Ascending aorta (tissue), 2 donors: Measurements from ENCODE around the gene MPV17. TPM values are rescaled to one million over a fixed set of nuclear protein-coding genes. Genes with fewer than 3 reads are reported as not detected.
"Not testable (repeated sequence)": the region's sequence is repeated elsewhere in the genome, so short reads cannot be mapped to it uniquely, and the experiment has no call there.

Experiments used
- DNase-seq, 2 donors: peaks; one replicate each; pipeline ENCODE4 v3.0.0-alpha.2; 2019; ENCODE audit warnings: low spot score in 2 of 2
- H3K27ac ChIP-seq, 2 donors: fragments of 200-600 bp; sonication (generic); one replicate each; pipeline ENCODE4 v1.5.1; 2016 to 2017; ENCODE audit warnings: mild to moderate bottlenecking in 1 of 2
- H3K27me3 ChIP-seq: fragments of 200-600 bp; sonication (generic); one replicate; pipeline ENCODE4 v1.5.1; 2017
- H3K36me3 ChIP-seq, 2 donors: fragments of 200-600 bp; sonication (generic); one replicate each; pipeline ENCODE4 v1.5.1; 2016
- H3K4me1 ChIP-seq, 2 donors: fragments of 200-600 bp; sonication (generic); one replicate each; pipeline ENCODE4 v1.5.1; 2016 to 2017; ENCODE audit warnings: mild to moderate bottlenecking in 1 of 2
- H3K4me3 ChIP-seq, 2 donors: fragments of 200-600 bp; sonication (generic); one replicate each; pipeline ENCODE4 v1.5.1; 2016 to 2017; ENCODE audit warnings: mild to moderate bottlenecking in 1 of 2
- H3K9me3 ChIP-seq, 2 donors: fragments of 200-600 bp; sonication (generic); one replicate each; pipeline ENCODE4 v1.5.1; 2016
- intact Hi-C: fragments of 100-400 bp; cut with DNase I; formaldehyde crosslinking; loops from one replicate; pipeline ENCODE4 v1.15.1; 2023
- total RNA-seq: library from RNA; depleted of rRNA; stranded (reverse); fragments of >200 nt; gene quantifications from one replicate; pipeline ENCODE4 v1.1.0, GENCODE V29; 2016
- TF ChIP-seq, protein P1 (sequence below), 3 experiments: fragments of 200-600 bp in 2 of 3; fragments of 450-650 bp in 1 of 3; sonication (generic) in 2 of 3; IDR thresholded peaks; one replicate each; pipeline ENCODE4 v1.5.1; 2016 to 2019; ENCODE audit warnings: antibody characterized with exemption in 3 of 3, mild to moderate bottlenecking in 1 of 3, moderate library complexity in 1 of 3

Gene MPV17
- total RNA-seq, 1 donor from 2014 or later, result 239 TPM

DNA sequence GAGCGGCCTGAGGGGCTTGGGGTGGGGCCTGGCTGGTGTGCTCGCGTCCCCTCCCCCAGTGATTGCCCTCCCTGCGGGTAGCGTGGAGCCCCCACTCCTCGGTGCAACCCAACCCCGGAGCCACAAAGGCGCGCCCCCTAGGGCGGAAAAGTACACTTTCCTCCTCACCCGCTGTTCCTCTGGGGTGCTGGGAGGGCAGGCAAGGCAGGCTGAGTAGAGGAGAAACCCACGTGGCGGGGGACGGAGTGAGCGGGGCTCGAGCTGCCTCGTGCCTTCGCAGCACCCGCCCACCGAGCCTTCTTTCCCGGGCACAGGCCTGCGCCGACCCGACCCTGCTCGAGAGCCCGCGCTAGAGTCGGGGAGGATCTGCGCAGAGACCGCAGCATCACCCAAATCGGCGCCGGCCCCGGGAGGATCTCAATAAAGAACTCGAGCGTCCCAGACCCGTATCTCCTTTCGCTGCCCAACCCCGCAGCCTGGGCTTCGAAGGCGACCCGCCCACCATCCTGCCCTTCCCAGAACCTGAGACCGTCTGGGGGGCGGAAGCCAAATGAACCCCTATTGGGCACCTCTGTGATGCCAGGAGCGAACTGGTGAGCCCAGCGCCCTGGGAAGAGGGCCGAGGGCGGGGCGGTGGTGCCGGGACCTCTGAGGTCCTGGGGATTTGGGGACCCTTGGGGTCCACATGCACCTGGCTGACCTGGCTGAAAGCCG lies 16.2 kb downstream of the MPV17 start:
- intact Hi-C loops, result no loop called here
- H3K4me1 ChIP-seq, result peaks cover 0 to 19% of the 10 kb centered on the region in 2 donors
- no peak overlapping the region for H3K4me3 ChIP-seq
- no peak overlapping the region for H3K27ac ChIP-seq
- no peak for DNase-seq
- H3K9me3 ChIP-seq, result no peaks in the 10 kb centered on the region
- TF ChIP-seq, protein P1, sequence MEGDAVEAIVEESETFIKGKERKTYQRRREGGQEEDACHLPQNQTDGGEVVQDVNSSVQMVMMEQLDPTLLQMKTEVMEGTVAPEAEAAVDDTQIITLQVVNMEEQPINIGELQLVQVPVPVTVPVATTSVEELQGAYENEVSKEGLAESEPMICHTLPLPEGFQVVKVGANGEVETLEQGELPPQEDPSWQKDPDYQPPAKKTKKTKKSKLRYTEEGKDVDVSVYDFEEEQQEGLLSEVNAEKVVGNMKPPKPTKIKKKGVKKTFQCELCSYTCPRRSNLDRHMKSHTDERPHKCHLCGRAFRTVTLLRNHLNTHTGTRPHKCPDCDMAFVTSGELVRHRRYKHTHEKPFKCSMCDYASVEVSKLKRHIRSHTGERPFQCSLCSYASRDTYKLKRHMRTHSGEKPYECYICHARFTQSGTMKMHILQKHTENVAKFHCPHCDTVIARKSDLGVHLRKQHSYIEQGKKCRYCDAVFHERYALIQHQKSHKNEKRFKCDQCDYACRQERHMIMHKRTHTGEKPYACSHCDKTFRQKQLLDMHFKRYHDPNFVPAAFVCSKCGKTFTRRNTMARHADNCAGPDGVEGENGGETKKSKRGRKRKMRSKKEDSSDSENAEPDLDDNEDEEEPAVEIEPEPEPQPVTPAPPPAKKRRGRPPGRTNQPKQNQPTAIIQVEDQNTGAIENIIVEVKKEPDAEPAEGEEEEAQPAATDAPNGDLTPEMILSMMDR (IDR thresholded peaks at IDR 0.05), result no peak
- peaks cover 0 to 17% of the 10 kb centered on the region in 2 donors for H3K36me3 ChIP-seq
- peaks cover 12% of the 10 kb centered on the region for H3K27me3 ChIP-seq

DNA sequence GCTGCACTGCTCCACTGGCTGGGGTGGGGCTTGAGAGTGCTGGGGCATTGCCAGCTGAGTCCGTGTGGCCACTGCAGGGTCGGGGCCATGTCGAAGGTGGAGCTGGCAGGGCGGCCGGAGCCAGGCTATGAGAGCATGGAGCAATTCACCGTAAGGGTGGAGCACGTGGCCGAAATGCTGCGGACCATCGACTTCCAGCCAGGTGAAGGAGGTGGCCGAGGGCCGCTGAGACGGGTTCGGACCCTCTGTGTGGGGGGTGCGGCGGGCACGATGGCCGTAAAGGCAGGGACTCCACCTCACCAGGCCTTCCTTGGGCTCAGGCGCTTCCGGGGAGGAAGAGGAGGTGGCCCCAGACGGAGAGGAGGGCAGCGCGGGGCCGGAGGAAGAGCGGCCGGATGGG lies 16.8 kb downstream of the MPV17 start:
- Histone ChIP-seq H3K4me1 (peaks cover 0 to 19% of the 10 kb centered on the region in 2 donors), H3K4me3 (no peak overlapping the region), H3K9me3 (no peaks in the 10 kb centered on the region), H3K27ac (no peak overlapping the region), H3K36me3 (peaks cover 0 to 11% of the 10 kb centered on the region in 2 donors), H3K27me3 (peaks cover 12% of the 10 kb centered on the region)
- DNase-seq, result no peak
- TF ChIP-seq, protein P1 (IDR thresholded peaks at IDR 0.05), result no peak
- intact Hi-C loops, result no loop called here

DNA sequence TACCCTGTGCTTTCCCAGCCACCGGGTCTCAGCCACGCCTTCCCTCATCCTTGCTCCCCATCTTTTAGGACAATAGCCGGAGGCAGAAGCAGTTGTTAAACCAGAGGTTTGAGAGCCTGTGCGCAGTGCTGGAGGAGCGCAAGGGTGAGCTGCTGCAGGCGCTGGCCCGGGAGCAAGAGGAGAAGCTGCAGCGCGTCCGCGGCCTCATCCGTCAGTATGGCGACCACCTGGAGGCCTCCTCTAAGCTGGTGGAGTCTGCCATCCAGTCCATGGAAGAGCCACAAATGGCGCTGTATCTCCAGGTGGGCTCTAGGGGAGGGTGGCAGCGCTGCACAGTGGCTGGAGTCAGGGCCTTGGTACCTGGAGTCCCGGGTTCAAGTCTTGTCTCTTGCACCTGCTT lies 17.4 kb downstream of the MPV17 start:
- intact Hi-C loops, result no loop called here
- DNase-seq, result no peak
- H3K36me3 ChIP-seq, result peaks cover 0 to 11% of the 10 kb centered on the region in 2 donors
- H3K4me1 ChIP-seq, result peaks cover 0 to 19% of the 10 kb centered on the region in 2 donors
- H3K9me3 ChIP-seq, result no peaks in the 10 kb centered on the region
- TF ChIP-seq, protein P1 (IDR thresholded peaks at IDR 0.05), result no peak
- H3K27me3 ChIP-seq, result peaks cover 12% of the 10 kb centered on the region
- H3K27ac ChIP-seq, result no peak overlapping the region
- H3K4me3 ChIP-seq, result no peak overlapping the region

DNA sequence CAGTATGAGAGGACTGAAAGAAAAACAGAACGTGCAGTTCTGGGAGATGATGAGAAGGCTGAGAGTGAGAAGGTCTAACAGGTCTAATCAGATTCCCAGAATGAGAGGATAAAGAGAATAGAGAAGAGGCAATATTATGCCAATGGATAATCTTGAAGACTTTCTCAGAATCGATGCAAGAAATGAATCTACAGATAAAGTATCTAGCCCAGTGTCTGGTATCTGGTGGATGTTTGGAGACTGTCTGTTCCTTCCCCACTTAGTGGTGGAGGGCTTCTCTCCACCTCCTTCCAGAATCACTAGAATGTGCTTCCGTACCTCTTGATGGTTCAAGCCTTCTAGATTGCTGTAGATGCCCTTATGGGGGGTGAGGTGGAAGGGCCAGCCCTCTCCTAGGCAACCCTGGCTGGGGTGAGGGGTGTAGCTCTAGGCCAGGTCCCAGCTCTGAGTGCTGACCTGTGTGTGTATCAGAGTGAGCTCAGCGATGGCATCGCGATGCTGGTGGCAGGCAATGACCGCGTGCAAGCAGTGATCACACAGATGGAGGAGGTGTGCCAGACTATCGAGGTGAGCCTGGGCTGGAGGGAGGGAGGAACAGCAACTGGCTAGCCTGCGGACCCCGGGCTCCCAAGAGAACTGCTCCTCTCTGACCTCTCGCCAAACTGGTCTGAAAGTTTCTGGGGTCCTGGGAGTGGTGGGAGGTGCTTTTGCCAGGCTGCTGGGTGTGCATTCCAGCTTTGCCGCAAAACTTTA lies 18.2 kb downstream of the MPV17 start:
- Histone ChIP-seq H3K27me3 (peaks cover 12% of the 10 kb centered on the region), H3K4me3 (no peak overlapping the region), H3K9me3 (no peaks in the 10 kb centered on the region), H3K4me1 (peaks cover 0 to 19% of the 10 kb centered on the region in 2 donors), H3K27ac (no peak overlapping the region), H3K36me3 (peaks cover 0 to 4% of the 10 kb centered on the region in 2 donors)
- no peak for DNase-seq
- TF ChIP-seq, protein P1 (IDR thresholded peaks at IDR 0.05), result no peak
- intact Hi-C loops, result no loop called here

DNA sequence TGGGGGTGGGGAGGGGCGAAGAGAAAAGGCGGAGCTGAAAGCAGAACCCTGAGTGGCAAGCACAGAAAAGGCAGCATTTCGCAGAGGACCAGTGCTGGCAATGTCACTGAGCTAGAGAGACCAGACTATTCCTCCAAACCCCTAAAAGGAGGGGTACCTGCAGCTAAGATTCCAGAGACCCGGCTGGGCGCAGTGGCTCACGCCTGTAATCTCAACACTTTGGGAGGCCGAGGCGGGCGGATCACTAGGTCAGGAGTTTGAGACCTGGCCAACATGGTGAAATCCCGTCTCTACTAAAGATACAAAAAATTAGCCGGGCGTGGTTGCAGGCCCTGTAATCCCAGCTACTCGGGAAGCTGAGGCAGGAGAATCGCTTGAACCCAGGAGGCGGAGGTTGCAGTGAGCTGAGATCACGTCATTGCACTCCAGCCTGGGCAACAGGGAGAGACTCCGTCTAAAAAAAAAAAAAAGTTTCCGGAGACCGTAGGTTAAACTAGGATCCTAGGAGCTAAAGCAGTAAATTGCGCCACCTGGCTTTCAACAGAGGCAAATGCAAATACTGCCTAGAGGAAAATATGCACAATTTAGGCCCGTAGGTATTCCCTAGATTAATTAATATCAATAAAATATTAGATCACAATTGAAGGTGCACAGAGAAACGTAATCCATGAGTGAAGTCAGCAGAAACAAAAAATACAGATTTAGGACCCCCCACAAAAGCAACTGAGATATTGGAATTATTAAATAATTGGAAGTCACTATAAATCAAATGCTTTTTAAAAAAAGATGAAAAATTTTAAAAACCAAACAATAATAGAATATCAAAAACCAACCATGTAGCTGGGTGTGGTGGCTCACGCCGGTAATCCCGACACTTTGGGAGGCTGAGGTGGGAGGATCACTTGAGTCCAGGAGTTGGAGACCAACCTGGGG lies 19.5 kb downstream of the MPV17 start:
- Histone ChIP-seq H3K36me3 (no peaks in the 10 kb centered on the region), H3K27ac (no peak overlapping the region), H3K4me1 (peaks cover 0 to 19% of the 10 kb centered on the region in 2 donors), H3K9me3 (no peaks in the 10 kb centered on the region), H3K27me3 (peaks cover 12% of the 10 kb centered on the region), H3K4me3 (peak overlapping the region; percentile 37 to 48)
- TF ChIP-seq, protein P1 (IDR thresholded peaks at IDR 0.05), result peak; percentile 72 to 79 (median 75)
- no peak for DNase-seq
- intact Hi-C loops, result no loop called here

DNA sequence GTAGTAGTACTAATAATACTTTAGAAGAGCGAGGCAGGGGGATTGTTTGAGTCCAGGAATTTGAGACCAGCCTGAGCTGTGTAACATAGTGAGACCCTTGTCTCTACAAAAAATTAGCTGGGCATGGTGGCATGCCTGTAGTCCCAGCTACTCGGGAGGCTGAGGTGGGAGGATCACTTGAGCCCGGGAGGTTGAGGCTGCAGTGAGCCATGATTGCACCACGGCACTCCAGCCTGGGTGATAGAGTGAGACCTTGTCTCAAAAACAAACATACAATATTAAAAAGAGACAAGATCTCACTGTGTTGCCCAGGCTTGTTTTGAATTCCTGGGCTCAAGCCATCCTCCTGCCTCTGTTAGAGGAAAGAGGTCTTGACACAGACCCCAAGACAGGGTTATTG lies 22.3 kb downstream of the MPV17 start:
- H3K4me3 ChIP-seq, H3K36me3 ChIP-seq, intact Hi-C loops, H3K27me3 ChIP-seq, H3K4me1 ChIP-seq, DNase-seq, H3K27ac ChIP-seq, H3K9me3 ChIP-seq: not testable (repeated sequence)
